Activated CD4-positive, alpha-beta T cell treated with anti-CD3 and anti-CD28 coated beads, Interleukin-2, Interleukin-4, amounts not matched to agents 100 ng/mL and 50 ng/mL, durations not matched to agents 16 hours and 8 hours (primary cell): Measurements from ENCODE around the gene SYNE1.

Experiments
- DNase-seq: peaks from one replicate; pipeline ENCODE4 v3.0.0-alpha.2; 2020; ENCODE audit warnings: low spot score

The SYNE1 gene

DNA sequence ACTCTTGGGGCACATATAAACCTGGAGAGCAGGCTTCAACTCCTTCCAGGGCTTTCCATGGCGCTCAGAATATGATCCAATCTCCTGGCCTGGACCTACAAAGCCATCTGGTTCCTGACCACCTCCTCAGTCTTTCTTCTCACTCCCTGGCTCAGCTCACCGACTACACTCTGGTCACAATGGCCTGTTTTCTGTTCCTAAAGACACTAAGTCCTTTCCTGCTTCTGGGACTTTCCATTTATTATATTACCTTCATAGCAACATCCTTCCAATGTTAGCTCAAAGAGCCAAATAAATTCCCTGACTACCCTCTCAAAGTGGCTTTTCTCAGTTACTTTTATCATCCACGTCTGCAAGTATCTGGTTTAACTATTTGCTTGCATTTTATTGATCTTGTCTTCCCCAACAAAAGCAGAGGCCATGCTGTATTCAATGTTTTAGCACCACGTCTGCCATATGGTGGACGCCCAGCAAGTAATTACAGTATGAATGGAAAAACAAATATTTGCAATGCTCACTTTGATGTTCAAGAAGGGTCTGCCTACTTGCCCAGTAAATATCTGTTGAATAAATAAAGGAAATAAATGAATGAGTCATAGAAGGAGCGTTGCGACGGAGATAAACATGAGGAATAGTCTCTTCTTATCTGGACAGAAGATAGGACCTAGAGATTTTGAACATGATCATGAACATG is 501.3 kb downstream of the SYNE1 start:
- no peak for DNase-seq

DNA sequence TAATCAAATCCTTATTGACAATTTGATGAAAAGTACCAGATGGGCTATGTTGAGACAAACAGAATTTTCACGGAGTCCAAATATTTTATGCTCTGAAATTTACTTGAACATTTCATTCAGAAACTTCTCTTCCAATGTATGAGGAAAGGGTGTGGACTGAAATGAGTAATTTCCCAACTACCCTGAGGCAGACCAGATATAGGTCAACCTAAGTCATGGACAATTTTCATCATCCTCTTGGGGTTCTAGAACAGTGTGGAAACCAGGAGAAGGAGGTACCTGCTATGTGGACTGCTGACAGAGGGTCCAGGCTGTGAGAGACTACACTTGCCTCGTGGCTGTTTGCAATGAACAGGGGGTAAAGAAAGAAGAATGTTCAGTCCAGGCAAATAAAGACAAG is 506.7 kb downstream of the SYNE1 start:
- DNase-seq: no peak

DNA sequence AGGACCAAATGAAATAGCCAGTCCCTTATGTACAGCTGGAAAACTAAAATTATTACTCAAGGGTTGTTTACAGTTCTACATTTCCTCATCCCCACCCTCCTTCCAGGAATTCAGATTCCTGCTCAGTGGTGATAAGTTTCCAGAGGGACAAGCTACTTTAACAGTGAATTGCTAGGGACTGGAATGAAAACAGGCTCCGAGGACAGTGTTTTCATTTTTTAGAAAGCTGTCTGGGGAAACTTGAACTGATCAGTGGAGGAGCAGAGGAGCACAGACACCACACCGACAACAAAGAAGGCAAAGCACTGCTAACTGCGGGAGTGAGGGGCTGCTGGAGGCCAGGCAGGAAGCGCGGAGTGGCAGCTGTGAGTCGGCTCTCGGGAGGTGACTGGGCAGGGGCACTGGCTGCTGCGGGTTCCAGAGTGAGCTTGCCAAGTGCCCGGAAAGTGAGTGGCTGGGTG is 507.4 kb downstream of the SYNE1 start:
- DNase-seq: no peak

DNA sequence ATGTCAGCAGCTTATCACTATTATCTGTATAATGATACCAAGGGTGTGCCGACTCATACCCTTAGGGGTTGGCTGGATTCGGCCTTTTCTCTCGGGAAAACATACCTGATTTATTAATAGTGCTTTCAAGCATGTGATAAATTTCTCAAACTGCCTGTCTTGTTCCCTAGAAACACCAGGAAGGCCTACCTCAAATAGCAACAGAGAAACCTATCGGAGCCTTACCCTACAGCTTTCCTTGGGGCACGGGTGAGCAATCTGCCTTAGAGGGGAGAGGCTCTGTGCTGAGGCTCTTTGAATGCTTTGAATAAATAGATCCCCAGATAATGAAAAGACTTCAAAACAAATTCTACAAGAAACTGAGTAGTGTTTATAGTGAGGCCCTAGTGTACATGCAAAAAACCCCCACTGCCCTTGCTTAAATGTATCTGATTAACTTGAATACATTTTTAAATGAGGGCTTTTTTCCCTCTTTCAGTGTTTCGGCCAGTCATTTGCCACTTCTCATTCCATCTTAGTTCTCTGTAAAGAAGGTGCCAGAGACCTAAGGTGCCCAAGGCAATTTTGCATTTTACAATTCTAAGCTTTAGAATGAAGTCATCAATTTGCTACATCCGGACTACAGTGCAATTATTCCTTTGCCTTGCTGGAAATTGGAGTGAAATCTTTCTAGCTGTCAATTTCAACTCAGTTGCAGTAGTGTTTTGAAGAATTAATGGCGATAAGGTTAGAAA is 509.6 kb downstream of the SYNE1 start:
- DNase-seq: no peak

DNA sequence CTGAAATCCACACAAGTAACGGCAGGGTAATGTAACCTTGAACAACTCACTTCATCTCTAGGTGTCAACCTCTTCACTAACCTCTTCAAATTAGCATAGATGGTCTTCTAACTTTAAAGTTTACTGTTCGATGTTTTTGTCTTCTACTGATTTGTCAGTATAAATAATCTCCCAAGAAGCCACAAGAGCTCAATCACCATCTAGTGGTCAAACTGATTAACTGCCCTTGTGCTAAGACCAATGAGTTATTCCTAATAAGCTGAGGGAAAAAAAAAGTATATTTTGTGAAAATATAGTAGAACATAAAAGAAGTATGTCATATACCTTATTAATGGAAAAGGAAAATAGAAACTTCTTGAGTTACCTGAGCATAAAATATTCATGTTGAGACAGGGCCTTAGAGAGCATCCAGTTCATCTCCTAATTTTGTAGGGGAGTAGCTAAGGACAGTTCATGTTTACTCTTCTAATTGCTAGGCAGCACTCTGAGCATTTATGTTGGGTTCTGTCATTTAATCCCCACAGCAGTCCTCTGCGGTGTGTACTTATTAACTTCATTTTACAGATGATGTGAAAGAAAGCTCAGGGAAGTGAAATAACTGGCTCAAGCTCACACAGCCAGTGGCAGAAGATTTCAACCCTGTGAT is 512.6 kb downstream of the SYNE1 start:
- peak; percentile 37 for DNase-seq

DNA sequence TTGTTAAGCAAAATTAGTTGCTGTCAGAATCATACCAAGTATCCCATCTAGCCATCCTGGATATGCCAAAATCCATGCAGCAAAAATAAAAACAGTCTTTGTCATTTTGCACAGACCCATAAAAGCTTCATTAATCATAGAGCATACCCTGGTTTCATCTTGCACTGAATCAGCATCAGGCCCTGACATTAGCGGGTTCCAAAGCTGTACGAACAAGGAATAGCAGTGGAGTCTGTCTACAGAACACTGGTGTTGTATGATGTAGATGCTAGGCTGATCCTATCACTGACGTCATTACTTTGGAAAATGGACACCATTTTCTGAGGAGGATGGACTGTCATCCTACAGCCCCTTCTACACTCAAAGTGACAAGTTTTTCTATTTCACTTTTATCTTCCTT is 514.1 kb downstream of the SYNE1 start:
- no peak for DNase-seq

DNA sequence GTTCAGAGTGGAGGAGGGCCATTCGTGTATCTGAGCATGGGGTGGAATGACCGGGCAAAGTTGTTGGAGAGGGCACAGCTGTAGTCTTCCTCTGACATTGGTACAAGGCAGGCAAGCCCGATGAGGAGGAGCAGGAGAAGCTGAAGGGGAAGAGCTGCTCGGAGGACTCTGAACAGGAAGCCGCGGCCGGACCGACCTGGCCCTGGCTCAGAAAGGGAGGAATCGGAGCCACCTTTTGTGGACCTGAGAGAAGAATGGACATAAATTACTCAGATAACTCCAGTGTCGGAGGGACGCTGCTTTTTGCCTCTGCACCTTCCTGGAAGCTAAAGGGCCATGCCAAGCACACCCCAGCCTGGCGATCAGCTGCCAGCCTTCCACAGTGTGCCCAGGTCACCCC is 514.7 kb downstream of the SYNE1 start:
- DNase-seq: no peak

DNA sequence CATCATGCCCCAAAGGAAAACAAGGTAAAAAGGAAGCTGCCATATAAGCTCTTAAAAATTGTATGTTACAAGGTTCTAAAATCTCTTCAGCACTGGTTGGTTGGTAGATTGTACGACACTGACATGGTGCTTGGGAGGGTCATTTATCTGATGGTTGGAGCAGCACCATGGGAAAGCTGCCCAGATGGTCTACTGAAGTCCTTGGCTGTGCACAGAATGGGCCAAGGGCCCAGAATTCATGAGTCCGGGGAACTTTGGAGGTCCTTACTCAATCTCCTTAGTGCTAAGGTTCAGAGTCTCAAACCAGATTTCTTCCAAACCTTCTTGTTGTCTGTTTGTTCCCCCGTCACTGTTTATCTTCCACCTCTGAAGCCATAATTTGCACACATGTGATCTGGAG is 515.3 kb downstream of the SYNE1 start:
- no peak for DNase-seq

DNA sequence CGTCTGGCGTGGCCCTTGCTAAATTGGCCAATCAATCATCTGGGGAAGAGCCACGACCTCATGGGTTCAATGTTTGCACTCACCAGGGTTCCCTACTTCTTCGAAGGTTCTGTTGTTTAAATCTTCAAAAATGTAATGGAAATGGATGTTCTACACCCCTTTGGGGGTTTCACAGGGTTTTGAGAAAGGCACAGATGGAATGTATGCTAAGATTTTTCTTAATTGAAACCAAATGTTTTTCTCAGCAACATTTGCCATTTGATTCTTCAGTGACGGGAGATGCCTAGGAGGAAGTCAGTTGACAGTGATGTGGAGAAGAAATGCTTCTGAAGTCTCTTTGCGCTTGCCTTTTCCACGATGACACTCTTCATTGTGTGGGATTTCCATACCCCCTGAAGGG is 517.3 kb downstream of the SYNE1 start:
- DNase-seq: no peak

DNA sequence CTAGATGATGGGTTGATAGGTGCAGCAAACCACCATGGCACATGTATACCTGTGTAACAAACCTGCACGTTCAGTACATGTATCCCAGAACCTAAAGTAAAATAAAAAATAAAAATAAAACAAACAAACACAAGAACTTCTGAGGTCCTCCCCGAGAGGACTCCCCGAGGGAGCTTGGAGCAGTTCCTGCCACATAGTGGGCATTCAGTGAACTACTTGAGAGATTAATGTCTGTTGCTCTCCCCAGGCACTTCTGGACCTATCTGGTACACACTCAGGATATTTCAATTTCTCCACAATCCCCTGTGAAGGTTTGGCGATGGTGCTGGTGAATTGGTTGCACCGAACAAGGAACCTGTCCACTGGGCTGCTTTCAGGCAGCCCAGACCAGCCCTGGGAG is 518.5 kb downstream of the SYNE1 start:
- no peak for DNase-seq

DNA sequence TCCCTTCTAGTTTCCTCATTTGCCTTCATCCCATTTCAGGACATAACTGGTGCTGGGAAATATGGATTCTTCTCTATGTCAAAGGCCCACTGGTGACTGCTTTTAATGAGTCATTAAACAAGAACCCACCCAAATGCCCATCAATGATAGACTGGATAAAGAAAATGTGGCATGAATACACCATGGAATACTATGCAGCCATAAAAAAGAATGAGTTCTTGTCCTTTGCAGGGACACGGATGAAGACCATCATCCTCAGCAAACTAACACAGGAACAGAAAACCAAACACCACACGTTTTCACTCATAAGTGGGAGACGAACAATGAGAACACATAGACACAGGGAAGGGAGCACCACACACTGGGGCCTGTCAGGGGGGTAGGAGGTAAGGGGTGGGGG is 518.9 kb downstream of the SYNE1 start:
- no peak for DNase-seq

DNA sequence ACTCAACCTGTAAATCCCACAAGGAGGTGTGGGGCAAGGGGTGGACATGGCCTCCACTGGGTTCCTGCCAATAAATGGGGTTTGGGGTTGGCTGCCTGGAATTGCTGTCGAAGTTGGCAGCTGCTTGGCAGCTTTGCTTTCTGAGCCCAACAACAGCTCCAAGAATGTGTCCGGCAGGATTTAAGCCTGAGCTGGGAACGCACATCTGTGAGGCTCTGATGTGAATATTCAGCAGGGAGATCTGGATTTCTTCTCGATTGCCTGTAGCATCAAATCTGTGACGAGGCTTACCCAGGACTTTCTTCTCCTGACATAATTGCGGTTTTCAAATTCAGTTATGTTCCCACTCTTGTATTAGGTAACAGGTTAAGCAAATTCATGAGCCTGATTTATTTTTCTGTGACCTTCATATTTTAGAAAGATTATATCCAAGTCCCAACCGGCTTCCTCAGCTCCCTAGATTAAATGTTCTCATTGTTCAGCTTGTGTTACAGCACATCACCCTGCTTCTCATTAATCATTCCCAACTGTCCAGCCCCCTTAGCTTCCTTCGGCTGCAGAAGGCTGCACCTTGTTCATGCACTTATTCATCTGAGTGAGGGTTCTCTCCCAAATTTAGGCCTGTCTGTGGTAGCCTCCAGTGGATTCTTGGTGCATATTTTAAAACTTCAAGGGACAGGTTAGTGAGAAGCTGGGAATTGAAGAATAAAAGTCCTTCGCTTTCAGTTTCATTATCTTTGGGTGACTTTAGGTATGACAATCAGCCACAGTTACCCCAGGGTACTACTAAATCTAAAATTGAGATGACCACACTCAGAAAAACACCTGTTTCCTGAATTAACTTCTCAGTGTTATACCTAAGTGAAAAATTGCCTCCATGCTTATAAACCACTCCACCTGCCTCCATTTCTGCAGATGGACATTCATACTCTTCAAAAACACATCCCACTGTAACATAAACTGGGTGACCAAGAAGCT is 519.7 kb downstream of the SYNE1 start:
- DNase-seq: no peak

DNA sequence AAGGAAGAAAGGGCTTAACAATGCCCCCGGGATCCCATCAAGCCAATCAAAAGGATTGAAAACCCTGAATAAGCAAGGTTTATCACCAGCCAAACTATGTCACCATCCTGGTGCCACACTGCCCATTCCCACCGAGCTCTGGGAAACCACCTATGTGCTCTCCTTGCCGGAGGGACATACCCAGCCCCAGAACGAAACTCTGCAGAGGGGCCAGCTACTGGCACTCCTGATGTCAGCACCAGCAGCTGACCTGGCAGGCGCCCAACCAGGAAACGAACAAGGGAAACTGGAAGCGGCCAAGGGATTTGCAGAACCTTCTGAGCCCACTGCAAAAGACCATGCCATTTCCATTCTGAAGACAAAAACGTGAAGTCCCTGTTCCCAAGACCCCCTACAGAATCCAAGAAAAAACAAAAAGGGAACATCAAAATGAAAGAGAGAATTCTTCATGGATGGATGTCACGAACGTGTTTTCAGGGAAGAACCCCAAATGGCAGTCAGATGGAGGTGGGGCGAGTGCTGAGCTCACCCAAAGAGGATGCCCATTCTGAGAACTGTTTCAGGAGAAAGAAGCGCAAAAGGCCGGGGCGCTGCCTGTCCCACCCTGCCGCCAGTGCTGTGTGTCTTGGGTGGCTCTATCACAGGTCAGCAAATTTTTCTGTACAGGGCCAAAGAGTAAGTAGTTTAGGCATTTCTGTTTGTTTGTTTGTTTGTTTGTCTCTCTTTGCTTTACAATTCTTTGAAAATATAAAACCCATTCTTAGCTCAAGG is 524.5 kb downstream of the SYNE1 start:
- no peak for DNase-seq

DNA sequence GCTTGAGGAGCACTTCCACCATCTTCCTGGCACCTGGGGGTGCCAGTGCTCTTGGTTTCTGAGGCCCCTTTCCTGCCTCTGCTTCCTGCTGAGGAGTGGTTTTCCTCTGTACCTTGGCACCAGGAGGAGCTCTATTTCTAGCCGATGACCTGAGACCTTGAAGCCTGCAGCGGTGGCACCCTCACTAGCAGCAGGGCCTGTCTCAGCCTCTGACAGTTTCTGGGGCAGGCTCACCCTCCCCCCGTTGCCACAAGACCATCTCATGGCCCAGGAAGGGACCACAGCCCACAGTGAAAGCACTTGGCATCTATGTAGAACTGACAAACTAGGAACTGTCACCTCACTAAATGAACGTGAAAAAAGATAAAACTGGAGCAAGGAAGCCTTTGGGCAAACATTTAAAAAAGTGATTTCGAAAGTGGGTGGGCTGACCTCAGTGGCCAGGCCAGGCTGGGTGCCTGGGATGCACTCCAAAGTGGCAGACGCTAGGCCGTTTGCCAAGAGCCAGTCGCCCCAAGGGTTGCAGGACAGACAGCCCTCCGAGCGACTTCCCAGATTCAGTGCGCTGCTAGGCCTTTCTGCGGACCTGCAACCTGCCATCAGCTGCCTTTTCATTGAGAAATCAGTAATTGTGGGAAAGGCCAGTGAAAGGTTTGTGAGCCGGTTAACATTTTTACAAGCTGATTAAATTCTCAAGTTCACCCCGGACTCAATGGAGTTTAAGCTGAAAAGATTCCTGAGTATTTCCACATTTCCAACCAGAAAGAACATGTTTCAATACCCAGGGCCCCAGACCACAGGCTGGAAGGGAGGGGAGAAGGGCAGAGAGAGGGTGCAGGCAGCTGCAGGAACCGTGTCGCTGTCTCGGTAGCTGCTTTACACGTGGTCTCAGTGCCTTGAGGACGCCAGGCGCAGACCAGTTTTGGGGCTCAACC is 526.0 kb downstream of the SYNE1 start:
- no peak for DNase-seq

DNA sequence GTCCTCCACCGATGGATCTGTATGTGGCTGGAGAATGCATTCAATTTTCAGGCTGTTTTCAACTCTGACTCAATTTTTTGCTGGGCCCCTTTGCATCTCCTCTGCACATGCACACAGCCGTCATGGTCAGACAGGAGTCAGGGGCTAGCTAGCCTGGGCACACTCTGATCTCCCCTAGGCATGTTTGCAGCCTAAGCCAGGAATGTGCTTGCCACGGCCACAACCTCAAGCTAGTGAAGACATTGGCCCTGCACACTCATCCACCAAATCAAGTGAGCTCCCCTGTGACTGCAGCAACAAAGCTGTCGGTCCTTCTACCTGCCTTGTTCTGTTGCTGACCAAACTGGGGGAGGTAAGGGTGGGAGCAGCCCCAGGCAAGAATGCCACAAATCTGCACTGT is 529.2 kb downstream of the SYNE1 start:
- DNase-seq: no peak

DNA sequence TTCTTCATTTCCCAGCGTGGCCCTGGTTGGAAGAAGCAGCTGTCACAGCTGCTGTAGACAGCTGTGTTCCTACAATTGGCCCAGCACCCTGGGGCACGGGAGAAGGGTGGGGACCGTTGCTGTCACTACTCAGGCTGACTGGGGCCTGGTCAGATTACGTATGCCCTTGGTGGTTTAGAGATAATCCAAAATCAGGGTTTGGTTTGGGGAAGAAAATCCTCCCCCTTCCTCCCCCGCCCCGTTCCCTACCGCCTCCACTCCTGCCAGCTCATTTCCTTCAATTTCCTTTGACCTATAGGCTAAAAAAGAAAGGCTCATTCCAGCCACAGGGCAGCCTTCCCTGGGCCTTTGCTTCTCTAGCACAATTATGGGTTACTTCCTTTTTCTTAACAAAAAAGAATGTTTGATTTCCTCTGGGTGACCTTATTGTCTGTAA is 537.0 kb downstream of the SYNE1 start:
- no peak for DNase-seq

DNA sequence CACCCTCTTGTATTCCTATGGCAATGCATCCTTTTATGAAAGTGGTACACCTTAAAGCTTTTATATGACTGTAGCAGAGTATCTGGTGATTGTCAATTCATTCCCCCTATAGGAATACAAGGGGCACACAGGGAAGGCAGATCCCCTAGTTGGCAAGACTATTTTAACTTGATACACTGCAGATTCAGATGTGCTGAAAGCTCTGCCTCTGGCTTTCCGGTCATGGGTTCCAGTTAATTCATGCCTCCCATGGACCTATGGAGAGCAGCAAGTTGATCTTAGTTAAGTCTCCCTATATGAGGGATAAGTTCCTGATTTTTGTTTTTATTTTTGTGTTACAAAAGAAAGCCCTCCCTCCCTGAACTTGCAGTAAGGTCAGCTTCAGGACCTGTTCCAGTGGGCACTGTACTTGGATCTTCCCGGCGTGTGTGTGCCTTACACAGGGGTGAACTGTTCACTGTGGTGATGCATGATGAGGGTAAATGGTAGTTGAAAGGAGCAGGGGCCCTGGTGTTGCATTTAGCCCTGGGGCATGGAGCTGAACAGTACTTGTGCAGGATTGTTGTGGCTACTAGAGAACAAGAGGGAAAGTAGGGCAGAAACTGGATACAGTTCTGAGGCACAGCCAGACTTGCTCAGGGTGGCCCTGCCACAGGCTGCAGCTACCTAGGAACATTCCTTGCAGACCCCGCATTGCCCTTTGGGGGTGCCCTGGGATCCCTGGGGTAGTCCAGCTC is 537.5 kb downstream of the SYNE1 start:
- DNase-seq: no peak

DNA sequence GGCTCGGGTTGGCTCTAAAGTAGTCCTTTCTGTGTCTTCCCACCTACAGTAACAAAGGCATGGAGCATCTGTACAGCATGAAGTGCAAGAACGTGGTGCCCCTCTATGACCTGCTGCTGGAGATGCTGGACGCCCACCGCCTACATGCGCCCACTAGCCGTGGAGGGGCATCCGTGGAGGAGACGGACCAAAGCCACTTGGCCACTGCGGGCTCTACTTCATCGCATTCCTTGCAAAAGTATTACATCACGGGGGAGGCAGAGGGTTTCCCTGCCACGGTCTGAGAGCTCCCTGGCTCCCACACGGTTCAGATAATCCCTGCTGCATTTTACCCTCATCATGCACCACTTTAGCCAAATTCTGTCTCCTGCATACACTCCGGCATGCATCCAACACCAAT is 538.5 kb downstream of the SYNE1 start:
- DNase-seq: no peak

DNA sequence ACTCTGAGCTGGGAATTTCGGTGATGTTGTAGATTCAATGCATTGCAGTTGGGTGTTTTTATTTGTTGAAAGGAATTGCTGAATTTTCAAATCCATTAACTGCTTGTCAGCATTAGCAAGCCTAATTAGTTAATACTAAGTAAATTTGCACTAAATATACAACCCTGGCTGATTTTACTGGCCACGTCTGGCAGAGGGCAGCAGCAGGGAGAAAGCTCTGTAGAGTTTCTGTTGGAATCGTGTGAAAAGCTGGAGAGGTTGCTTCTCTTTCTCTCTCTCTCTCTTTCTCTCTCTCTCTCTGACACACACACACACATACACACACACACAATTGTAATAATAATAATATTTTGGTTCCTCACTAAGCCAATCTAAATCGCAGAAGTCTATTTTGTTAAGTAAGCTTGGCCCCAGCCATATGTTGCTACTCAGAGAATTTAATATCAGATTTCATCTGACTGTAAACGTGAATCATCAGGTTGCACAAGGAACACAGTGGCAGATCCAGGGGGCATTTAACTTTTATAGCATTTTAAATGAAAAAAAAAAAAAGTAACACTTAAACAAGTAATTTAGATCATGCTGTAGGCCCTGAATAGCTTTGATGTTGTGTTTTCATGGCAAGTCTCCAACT is 540.2 kb downstream of the SYNE1 start:
- no peak for DNase-seq
